OCI-LY7 (cell line): ENCODE results near the gene KIF26A.

ENCODE experiments used
- EZH2phosphoT487 ChIP-seq: fragments of 200-600 bp; sonication (generic); IDR thresholded peaks from 2 replicates; pipeline ENCODE4 v1.6.1; 2018; ENCODE audit warnings: low read depth, borderline replicate concordance, mild to moderate bottlenecking, mixed run types, antibody characterized with exemption, low read length, moderate library complexity, mixed read lengths
- TF ChIP-seq, protein P1 (sequence below): fragments of 200-600 bp; sonication (generic); conservative IDR thresholded peaks from 2 replicates; pipeline ENCODE4 v1.5.1; 2014; ENCODE audit warnings: mild to moderate bottlenecking, antibody characterized with exemption, low read length, moderate library complexity, mixed read lengths

DNA sequence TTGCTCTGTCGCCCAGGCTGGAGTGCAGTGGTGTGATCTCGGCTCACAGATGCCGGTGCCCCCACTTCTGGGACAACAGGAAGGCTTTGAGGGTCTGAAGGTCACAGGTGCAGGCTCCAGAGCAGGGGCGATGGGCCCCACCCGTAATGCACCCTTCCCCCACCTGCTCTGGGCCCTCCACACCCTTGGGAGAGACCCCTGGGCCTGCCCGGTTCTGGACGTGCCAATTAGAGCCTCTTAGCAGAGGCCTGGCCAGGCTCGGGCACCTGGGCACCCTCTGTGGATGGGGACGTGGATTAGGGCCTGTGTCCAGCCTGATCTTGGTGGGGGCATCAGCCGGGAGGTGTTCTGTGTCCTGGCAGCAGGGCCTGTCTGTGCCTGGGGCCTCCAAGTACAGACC is 62.2 kb downstream of the KIF26A start:
- TF ChIP-seq, protein P1, sequence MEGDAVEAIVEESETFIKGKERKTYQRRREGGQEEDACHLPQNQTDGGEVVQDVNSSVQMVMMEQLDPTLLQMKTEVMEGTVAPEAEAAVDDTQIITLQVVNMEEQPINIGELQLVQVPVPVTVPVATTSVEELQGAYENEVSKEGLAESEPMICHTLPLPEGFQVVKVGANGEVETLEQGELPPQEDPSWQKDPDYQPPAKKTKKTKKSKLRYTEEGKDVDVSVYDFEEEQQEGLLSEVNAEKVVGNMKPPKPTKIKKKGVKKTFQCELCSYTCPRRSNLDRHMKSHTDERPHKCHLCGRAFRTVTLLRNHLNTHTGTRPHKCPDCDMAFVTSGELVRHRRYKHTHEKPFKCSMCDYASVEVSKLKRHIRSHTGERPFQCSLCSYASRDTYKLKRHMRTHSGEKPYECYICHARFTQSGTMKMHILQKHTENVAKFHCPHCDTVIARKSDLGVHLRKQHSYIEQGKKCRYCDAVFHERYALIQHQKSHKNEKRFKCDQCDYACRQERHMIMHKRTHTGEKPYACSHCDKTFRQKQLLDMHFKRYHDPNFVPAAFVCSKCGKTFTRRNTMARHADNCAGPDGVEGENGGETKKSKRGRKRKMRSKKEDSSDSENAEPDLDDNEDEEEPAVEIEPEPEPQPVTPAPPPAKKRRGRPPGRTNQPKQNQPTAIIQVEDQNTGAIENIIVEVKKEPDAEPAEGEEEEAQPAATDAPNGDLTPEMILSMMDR: no peak
- no peak for TF ChIP-seq EZH2phosphoT487
